WTC11 (cell line): Measurements from ENCODE around the gene LTBP1. TPM values are rescaled to one million over a fixed set of nuclear protein-coding genes. Genes with fewer than 3 reads are reported as not detected.

Experiments used
- ATAC-seq: fragments of 200-7000 bp; cut with Tn5 transposase; 2 replicates; pipeline ENCODE4 v1.10.0; 2021; ENCODE audit warnings: mild to moderate bottlenecking, moderate library complexity
- CTCF ChIA-PET: fragments of 300-600 bp; sonication (Branson Sonifier 250); formaldehyde crosslinking; loops from one replicate; lab custom pipeline; 2021; ENCODE audit warnings: antibody characterized with exemption; lab: Charles Lee
- POLR2A ChIA-PET: fragments of 350-600 bp; sonication (Branson Sonifier 250); formaldehyde crosslinking; loops from one replicate; lab custom pipeline; 2021; ENCODE audit warnings: antibody characterized with exemption; lab: Charles Lee
- DNase-seq: peaks from one replicate; pipeline ENCODE4 v3.0.0; 2021; ENCODE audit warnings: low spot score
- H3K27ac Mint-ChIP-seq: 2 replicates; pipeline ENCODE4 v1.8.0; 2021; ENCODE audit warnings: mixed read lengths
- H3K27me3 Mint-ChIP-seq: 2 replicates; pipeline ENCODE4 v1.8.0; 2021; ENCODE audit warnings: low read depth, mild to moderate bottlenecking, moderate library complexity, mixed read lengths
- H3K36me3 Mint-ChIP-seq: 2 replicates; pipeline ENCODE4 v1.8.0; 2021; ENCODE audit warnings: mixed read lengths
- H3K4me1 Mint-ChIP-seq: 2 replicates; pipeline ENCODE4 v1.8.0; 2022; ENCODE audit warnings: mixed read lengths
- H3K4me3 Mint-ChIP-seq: 2 replicates; pipeline ENCODE4 v1.8.0; 2021; ENCODE audit warnings: mild to moderate bottlenecking, moderate library complexity, mixed read lengths
- H3K9me3 Mint-ChIP-seq: 2 replicates; pipeline ENCODE4 v1.8.0; 2021; ENCODE audit warnings: mixed read lengths
- EMX1 ChIP-seq: fragments of 250-450 bp; sonication (Bioruptor Pico); IDR thresholded peaks from 2 replicates; pipeline ENCODE4 v1.8.0; 2021; ENCODE audit warnings: mild to moderate bottlenecking
- FOXP1 ChIP-seq: sonication (generic); formaldehyde crosslinking; IDR thresholded peaks from 2 replicates; pipeline ENCODE4 v1.8.0; 2022; ENCODE audit warnings: missing genetic modification reagents, mild to moderate bottlenecking, moderate library complexity, borderline replicate concordance
- FOXP4 ChIP-seq: sonication (generic); formaldehyde crosslinking; IDR thresholded peaks from 2 replicates; pipeline ENCODE4 v1.8.0; 2022; ENCODE audit warnings: mild to moderate bottlenecking, missing genetic modification reagents
- JUN ChIP-seq: sonication (generic); formaldehyde crosslinking; IDR thresholded peaks from 2 replicates; pipeline ENCODE4 v1.8.0; 2023; ENCODE audit warnings: mild to moderate bottlenecking, missing genetic modification reagents
- MLX ChIP-seq: sonication (generic); formaldehyde crosslinking; IDR thresholded peaks from 2 replicates; pipeline ENCODE4 v1.8.1; 2023; ENCODE audit warnings: mild to moderate bottlenecking, missing genetic modification reagents, moderate library complexity
- MYBL2 ChIP-seq: sonication (generic); formaldehyde crosslinking; IDR thresholded peaks from 2 replicates; pipeline ENCODE4 v1.8.1; 2023; ENCODE audit warnings: mild to moderate bottlenecking, moderate library complexity, missing genetic modification reagents
- NR3C1 ChIP-seq: sonication (generic); formaldehyde crosslinking; conservative IDR thresholded peaks from 2 replicates; pipeline ENCODE4 v1.8.1; 2023; ENCODE audit warnings: low read depth, mild to moderate bottlenecking, missing genetic modification reagents
- RORB ChIP-seq: fragments of 250-450 bp; sonication (Bioruptor Pico); IDR thresholded peaks from 2 replicates; pipeline ENCODE4 v1.9.0; 2021; ENCODE audit warnings: mild to moderate bottlenecking
- STAT6 ChIP-seq: sonication (generic); formaldehyde crosslinking; conservative IDR thresholded peaks from 2 replicates; pipeline ENCODE4 v1.8.1; 2023; ENCODE audit warnings: mild to moderate bottlenecking, low read depth, missing genetic modification reagents, moderate library complexity
- TCF7 ChIP-seq: sonication (generic); formaldehyde crosslinking; IDR thresholded peaks from 2 replicates; pipeline ENCODE4 v1.8.0; 2022; ENCODE audit warnings: mild to moderate bottlenecking, low read depth, missing genetic modification reagents, moderate library complexity
- TEAD4 ChIP-seq: sonication (generic); formaldehyde crosslinking; IDR thresholded peaks from 2 replicates; pipeline ENCODE4 v1.8.0; 2022; ENCODE audit warnings: mild to moderate bottlenecking, missing genetic modification reagents
- ZNF121 ChIP-seq: sonication (generic); formaldehyde crosslinking; IDR thresholded peaks from 2 replicates; pipeline ENCODE4 v1.8.0; 2023; ENCODE audit warnings: missing genetic modification reagents
- ZNF138 ChIP-seq: sonication (generic); formaldehyde crosslinking; conservative IDR thresholded peaks from 2 replicates; pipeline ENCODE4 v1.8.1; 2022; ENCODE audit warnings: mild to moderate bottlenecking, moderate library complexity, missing genetic modification reagents
- ZNF317 ChIP-seq: sonication (generic); formaldehyde crosslinking; IDR thresholded peaks from 2 replicates; pipeline ENCODE4 v1.8.1; 2023; ENCODE audit warnings: low read depth, mild to moderate bottlenecking, moderate library complexity, missing genetic modification reagents, borderline replicate concordance
- ZNF416 ChIP-seq: fragments of 250-450 bp; sonication (Bioruptor Pico); IDR thresholded peaks from 2 replicates; pipeline ENCODE4 v1.9.0; 2021; ENCODE audit warnings: mild to moderate bottlenecking, inconsistent platforms
- ZNF425 ChIP-seq: fragments of 250-450 bp; sonication (Bioruptor Pico); conservative IDR thresholded peaks from 2 replicates; pipeline ENCODE4 v1.9.0; 2021; ENCODE audit warnings: mild to moderate bottlenecking
- ZNF532 ChIP-seq: fragments of 250-450 bp; sonication (Bioruptor Pico); IDR thresholded peaks from 2 replicates; pipeline ENCODE4 v1.9.0; 2021; ENCODE audit warnings: mild to moderate bottlenecking, borderline replicate concordance
- total RNA-seq: library from RNA; stranded (reverse); gene quantifications from 3 replicates; pipeline ENCODE4 v1.2.3, GENCODE V29; 2021

The LTBP1 gene
- total RNA-seq, 1 experiment from 2014 or later = 33.6 TPM

- ChIA-PET CTCF (no interaction called here), POLR2A (no interaction called here)
- no peaks in the 10 kb centered on the region for H3K4me1 Mint-ChIP-seq
- H3K27me3 Mint-ChIP-seq = no peaks in the 10 kb centered on the region
- peaks cover 2% of the 10 kb centered on the region for H3K36me3 Mint-ChIP-seq
- ATAC-seq = no peak
- DNase-seq = no peak
- H3K27ac Mint-ChIP-seq = no peak overlapping the region
- H3K4me3 Mint-ChIP-seq = no peak overlapping the region
- TF ChIP-seq STAT6 (CRISPR knock-in tag) (no peak), EMX1 (CRISPR knock-in tag) (no peak), ZNF138 (CRISPR knock-in tag) (no peak), ZNF532 (CRISPR knock-in tag) (no peak), FOXP1 (CRISPR knock-in tag) (no peak), TCF7 (CRISPR knock-in tag) (no peak), ZNF317 (CRISPR knock-in tag) (no peak), JUN (CRISPR knock-in tag) (no peak), TEAD4 (CRISPR knock-in tag) (no peak), ZNF425 (no peak), NR3C1 (no peak), MYBL2 (CRISPR knock-in tag) (no peak), ZNF121 (no peak), MLX (CRISPR knock-in tag) (no peak), RORB (CRISPR knock-in tag) (no peak)
- H3K9me3 Mint-ChIP-seq = no peaks in the 10 kb centered on the region
These were observed 311.6 kb downstream of the LTBP1 start for GRCh38 chr2:33258387-33258786.

- Mint-ChIP-seq H3K4me3 (no peak overlapping the region), H3K4me1 (no peaks in the 10 kb centered on the region), H3K27ac (no peak overlapping the region), H3K9me3 (no peaks in the 10 kb centered on the region), H3K36me3 (no peaks in the 10 kb centered on the region; the same call in 1 of the 2 replicates), H3K27me3 (no peaks in the 10 kb centered on the region)
- POLR2A ChIA-PET = no interaction called here
- TF ChIP-seq FOXP4 (no peak), ZNF416 (no peak)
- CTCF ChIA-PET = no interaction called here
- ATAC-seq (no peak), DNase-seq (no peak)
These were observed 315.3 kb downstream of the LTBP1 start for GRCh38 chr2:33262097-33262496.
